ENCODE measurements around the gene CAMK2A. TPM values are rescaled to one million over a fixed set of nuclear protein-coding genes. Genes with fewer than 3 reads are reported as not detected.

Gene CAMK2A
- total and polyA plus RNA-seq, 7 donors, result 0.44 to 2.1 (median 0.64) TPM; not detected in 1

GRCh38 chr5:150293091-150293941 lies 3.7 kb upstream of the CAMK2A start:
- no peaks in the 10 kb centered on the region for H3K9me3 ChIP-seq
- intact Hi-C loops (cut with DNase I), result no loop called here
- no peak overlapping the region for H3K27ac ChIP-seq
- TF ChIP-seq CTCF (IDR thresholded peaks at IDR 0.05), result no peak
- no peak for TF ChIP-seq POLR2A (IDR thresholded peaks at IDR 0.05)
- no peak for TF ChIP-seq EP300 (IDR thresholded peaks at IDR 0.05)
- TF ChIP-seq POLR2AphosphoS5 (IDR thresholded peaks at IDR 0.05), result no peak
- WGBS, 2 donors, result 89 to 93% methylated on average over 19 of the region's 19 CpGs
- H3K4me3 ChIP-seq, result no peak overlapping the region
- DNase-seq, result peak; percentile 53
- H3K36me3 ChIP-seq, result no peaks in the 10 kb centered on the region
- peaks cover 0 to 13% (median 9%) of the 10 kb centered on the region in 4 donors for H3K4me1 ChIP-seq
- H3K27me3 ChIP-seq, result no peaks in the 10 kb centered on the region

GRCh38 chr5:150291388-150292385 lies 2.1 kb upstream of the CAMK2A start:
- Histone ChIP-seq H3K27me3 (no peaks in the 10 kb centered on the region), H3K36me3 (no peaks in the 10 kb centered on the region), H3K4me3 (no peak overlapping the region), H3K9me3 (no peaks in the 10 kb centered on the region), H3K4me1 (peaks cover 0 to 13% (median 9%) of the 10 kb centered on the region in 4 donors), H3K27ac (no peak overlapping the region)
- DNase-seq, result peak; percentile 47
- intact Hi-C loops (cut with DNase I), result no loop called here
- TF ChIP-seq CTCF (IDR thresholded peaks at IDR 0.05), result no peak
- 88 to 89% methylated on average over 13 of the region's 13 CpGs for WGBS, 2 donors

- Histone ChIP-seq H3K27ac (no peak overlapping the region), H3K27me3 (no peaks in the 10 kb centered on the region), H3K4me1 (no peaks in the 10 kb centered on the region), H3K36me3 (no peaks in the 10 kb centered on the region), H3K9me3 (no peaks in the 10 kb centered on the region), H3K4me3 (no peak overlapping the region)
- intact Hi-C loops (cut with DNase I), result no loop called here
- 54 to 60% methylated on average over 6 of the region's 6 CpGs for WGBS, 2 donors
- DNase-seq, result no peak
- no peak for TF ChIP-seq POLR2AphosphoS5 (IDR thresholded peaks at IDR 0.05)
- TF ChIP-seq EP300 (IDR thresholded peaks at IDR 0.05), result no peak
- no peak for TF ChIP-seq CTCF (IDR thresholded peaks at IDR 0.05)
- TF ChIP-seq POLR2A (IDR thresholded peaks at IDR 0.05), result no peak
Observed at GRCh38 chr5:150288791-150289190, 782 bp downstream of the CAMK2A start.

GRCh38 chr5:150288361-150288760 lies 1.2 kb downstream of the CAMK2A start:
- no peaks in the 10 kb centered on the region for H3K36me3 ChIP-seq

More at GRCh38 chr5:150288361-150288760, 1.2 kb downstream of the CAMK2A start:
- WGBS, 2 donors, result 80 to 90% methylated on average over 4 of the region's 4 CpGs
- Histone ChIP-seq H3K27me3 (no peaks in the 10 kb centered on the region), H3K27ac (no peak overlapping the region), H3K4me3 (no peak overlapping the region), H3K9me3 (no peaks in the 10 kb centered on the region), H3K4me1 (no peaks in the 10 kb centered on the region)
- TF ChIP-seq POLR2A (IDR thresholded peaks at IDR 0.05), result no peak
- TF ChIP-seq CTCF (IDR thresholded peaks at IDR 0.05), result no peak
- TF ChIP-seq POLR2AphosphoS5 (IDR thresholded peaks at IDR 0.05), result no peak
- TF ChIP-seq EP300 (IDR thresholded peaks at IDR 0.05), result no peak
- no peak for DNase-seq
- intact Hi-C loops (cut with DNase I), result no loop called here

Measured in sigmoid colon (tissue), 7 donors.